ENCODE data around the gene KRT8.

Gene KRT8

GRCh38 chr12:52944683-52945388 lies 40.0 kb upstream of the KRT8 start:
- peaks cover 55% of the 10 kb centered on the region for H3K27me3 ChIP-seq (ENCODE audit: insufficient read depth, low read length)
- H2AFZ ChIP-seq (ENCODE audit: low read depth, low read length): no peak overlapping the region
- no peaks in the 10 kb centered on the region for H3K36me3 ChIP-seq (ENCODE audit: insufficient read depth, low read length)
- no peaks in the 10 kb centered on the region for H3K4me1 ChIP-seq (ENCODE audit: insufficient read depth, low read length)
- H3K9me3 ChIP-seq (ENCODE audit: low read length): no peaks in the 10 kb centered on the region
- H3K4me3 ChIP-seq (ENCODE audit: low read length): no peak overlapping the region

DNA sequence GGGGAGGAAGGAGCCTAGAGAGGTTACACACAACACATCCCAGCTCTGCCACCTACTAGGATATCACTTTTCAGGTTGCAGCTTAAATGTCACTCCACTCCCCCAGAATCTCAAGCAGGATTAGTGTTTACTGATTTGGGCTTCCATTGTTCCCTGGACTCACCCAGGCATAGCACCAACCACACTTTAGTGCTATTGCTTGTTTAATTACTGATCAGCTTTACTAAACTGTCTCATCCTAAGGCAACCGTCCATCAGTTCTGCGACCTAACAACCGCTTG lies 38.0 kb upstream of the KRT8 start:
- no peaks in the 10 kb centered on the region for H3K9me3 ChIP-seq (ENCODE audit: low read length)
- no peaks in the 10 kb centered on the region for H3K4me1 ChIP-seq (ENCODE audit: insufficient read depth, low read length)
- H3K27me3 ChIP-seq (ENCODE audit: insufficient read depth, low read length): peaks cover 39% of the 10 kb centered on the region
- H2AFZ ChIP-seq (ENCODE audit: low read depth, low read length): no peak overlapping the region
- no peaks in the 10 kb centered on the region for H3K36me3 ChIP-seq (ENCODE audit: insufficient read depth, low read length)
- H3K4me3 ChIP-seq (ENCODE audit: low read length): no peak overlapping the region

DNA sequence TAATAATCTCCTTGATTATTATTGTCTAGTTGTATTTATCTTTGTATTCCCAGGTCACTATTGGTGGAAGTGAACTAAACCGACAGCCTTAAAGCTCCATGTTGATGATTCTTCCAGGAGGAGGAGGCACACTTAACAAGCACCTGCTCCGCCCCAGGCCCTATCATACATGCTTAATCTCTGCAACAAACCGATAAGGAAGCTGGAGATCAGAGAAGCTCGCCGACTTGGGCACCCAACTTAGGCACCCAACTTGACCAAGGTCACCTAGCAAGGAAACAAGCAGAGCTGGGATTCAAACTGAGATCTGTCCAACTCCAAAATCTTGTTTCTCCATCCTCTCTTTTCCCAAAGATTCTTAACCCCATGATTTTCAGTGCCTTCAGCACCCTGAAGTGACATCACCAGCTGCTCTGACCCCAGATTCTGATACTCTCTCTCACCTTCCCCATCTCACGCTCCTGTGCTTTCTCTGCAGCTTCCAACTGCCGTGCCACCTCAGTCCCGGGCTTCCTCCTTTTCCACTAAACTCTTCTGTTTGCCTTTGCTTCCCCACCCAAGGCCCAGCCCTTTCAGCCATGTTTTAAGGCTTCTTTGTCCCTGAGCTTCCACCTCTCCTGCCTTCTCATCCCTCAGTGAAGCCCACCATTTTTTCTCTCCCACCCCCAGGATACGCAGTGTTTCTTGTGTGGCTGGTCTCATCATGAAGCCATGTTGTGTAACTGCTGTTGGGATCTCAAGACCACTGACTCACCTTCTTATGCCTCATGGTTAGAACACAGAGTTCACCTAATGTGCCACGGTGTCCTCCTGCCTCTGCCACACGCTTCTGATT lies 37.4 kb upstream of the KRT8 start:
- H3K4me3 ChIP-seq (ENCODE audit: low read length): no peak overlapping the region
- no peaks in the 10 kb centered on the region for H3K9me3 ChIP-seq (ENCODE audit: low read length)
- H2AFZ ChIP-seq (ENCODE audit: low read depth, low read length): no peak overlapping the region
- H3K4me1 ChIP-seq (ENCODE audit: insufficient read depth, low read length): no peaks in the 10 kb centered on the region
- H3K36me3 ChIP-seq (ENCODE audit: insufficient read depth, low read length): no peaks in the 10 kb centered on the region
- H3K27me3 ChIP-seq (ENCODE audit: insufficient read depth, low read length): peaks cover 36% of the 10 kb centered on the region

DNA sequence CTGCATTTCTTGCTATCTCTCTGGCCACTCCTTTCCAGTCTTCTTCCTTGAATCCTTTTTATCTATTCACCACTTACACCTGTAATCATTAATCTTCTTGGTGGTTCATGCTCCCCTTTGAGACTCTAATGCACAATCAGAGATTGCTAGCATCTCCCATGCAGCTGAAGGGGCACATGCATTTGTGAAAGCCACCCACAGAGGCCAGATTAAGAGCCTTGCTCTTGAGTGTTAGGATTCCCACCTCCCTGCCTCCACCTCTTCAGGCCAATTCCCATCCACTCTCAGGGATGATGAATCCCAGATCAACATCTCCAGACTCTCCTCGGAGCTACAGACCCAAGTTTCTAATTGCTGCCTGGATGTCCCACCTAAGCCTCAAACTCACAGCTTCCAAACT lies 24.7 kb upstream of the KRT8 start:
- Histone ChIP-seq H3K9me3 (ENCODE audit: low read length) (no peaks in the 10 kb centered on the region), H3K4me3 (ENCODE audit: low read length) (no peak overlapping the region), H3K27me3 (ENCODE audit: insufficient read depth, low read length) (no peaks in the 10 kb centered on the region), H2AFZ (ENCODE audit: low read depth, low read length) (no peak overlapping the region), H3K36me3 (ENCODE audit: insufficient read depth, low read length) (no peaks in the 10 kb centered on the region), H3K4me1 (ENCODE audit: insufficient read depth, low read length) (no peaks in the 10 kb centered on the region)

DNA sequence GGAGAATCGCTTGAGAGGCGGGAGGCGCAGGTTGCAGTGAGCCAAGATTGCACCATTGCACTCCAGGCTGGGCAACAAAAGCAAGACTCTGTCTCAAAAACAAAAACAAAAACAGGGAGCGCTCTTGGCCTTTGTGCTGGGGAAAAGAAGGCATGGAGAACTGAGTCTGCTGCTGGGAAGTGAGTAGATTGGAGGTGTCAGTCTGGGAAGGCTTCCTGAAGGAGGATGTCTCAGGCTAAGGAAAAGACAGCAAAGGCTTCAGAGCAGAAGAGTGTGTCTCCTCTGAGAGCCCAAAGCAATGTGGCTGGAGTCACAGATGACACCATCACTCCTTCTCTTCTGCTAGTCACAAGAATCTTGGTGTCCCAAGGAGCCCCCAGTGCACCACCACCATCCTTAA lies 23.1 kb upstream of the KRT8 start:
- no peak overlapping the region for H3K4me3 ChIP-seq (ENCODE audit: low read length)

DNA sequence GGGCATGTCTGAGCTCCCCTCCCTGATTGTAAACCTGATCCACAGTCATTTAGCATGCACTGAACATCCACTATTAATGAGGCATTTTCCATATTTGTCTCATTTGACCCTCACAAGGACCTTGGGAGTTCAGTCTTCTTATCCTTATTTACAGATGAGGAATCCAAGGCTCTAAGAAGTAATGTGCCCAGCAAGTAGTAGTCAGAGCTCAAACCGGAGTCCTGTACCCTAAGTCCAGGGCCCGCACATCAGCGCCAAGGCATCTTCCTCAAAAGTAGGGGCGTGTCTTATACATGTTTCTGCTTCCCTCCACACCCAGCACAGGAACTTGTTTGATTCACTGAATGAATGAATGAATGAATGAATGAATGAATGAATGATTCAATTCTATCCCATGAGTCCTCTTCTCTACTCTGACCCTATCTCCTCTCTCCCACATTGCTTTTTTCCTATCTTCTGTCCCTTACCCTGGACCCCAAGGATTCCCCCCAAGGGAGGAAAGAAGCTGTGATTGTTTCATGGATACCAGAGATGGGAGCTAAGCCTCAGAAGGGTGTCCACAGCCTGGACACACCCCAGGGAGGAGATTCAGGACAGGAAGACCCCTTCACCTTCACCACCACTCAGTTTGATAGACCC lies 21.8 kb upstream of the KRT8 start:
- Histone ChIP-seq H3K9me3 (ENCODE audit: low read length) (no peaks in the 10 kb centered on the region), H3K4me1 (ENCODE audit: insufficient read depth, low read length) (no peaks in the 10 kb centered on the region), H3K27me3 (ENCODE audit: insufficient read depth, low read length) (no peaks in the 10 kb centered on the region), H3K36me3 (ENCODE audit: insufficient read depth, low read length) (no peaks in the 10 kb centered on the region), H2AFZ (ENCODE audit: low read depth, low read length) (no peak overlapping the region), H3K4me3 (ENCODE audit: low read length) (no peak overlapping the region)

More for the DNA sequence above, 23.1 kb upstream of the KRT8 start:
- no peak overlapping the region for H2AFZ ChIP-seq (ENCODE audit: low read depth, low read length)
- H3K27me3 ChIP-seq (ENCODE audit: insufficient read depth, low read length): no peaks in the 10 kb centered on the region
- no peaks in the 10 kb centered on the region for H3K36me3 ChIP-seq (ENCODE audit: insufficient read depth, low read length)
- no peaks in the 10 kb centered on the region for H3K4me1 ChIP-seq (ENCODE audit: insufficient read depth, low read length)
- H3K9me3 ChIP-seq (ENCODE audit: low read length): no peaks in the 10 kb centered on the region

DNA sequence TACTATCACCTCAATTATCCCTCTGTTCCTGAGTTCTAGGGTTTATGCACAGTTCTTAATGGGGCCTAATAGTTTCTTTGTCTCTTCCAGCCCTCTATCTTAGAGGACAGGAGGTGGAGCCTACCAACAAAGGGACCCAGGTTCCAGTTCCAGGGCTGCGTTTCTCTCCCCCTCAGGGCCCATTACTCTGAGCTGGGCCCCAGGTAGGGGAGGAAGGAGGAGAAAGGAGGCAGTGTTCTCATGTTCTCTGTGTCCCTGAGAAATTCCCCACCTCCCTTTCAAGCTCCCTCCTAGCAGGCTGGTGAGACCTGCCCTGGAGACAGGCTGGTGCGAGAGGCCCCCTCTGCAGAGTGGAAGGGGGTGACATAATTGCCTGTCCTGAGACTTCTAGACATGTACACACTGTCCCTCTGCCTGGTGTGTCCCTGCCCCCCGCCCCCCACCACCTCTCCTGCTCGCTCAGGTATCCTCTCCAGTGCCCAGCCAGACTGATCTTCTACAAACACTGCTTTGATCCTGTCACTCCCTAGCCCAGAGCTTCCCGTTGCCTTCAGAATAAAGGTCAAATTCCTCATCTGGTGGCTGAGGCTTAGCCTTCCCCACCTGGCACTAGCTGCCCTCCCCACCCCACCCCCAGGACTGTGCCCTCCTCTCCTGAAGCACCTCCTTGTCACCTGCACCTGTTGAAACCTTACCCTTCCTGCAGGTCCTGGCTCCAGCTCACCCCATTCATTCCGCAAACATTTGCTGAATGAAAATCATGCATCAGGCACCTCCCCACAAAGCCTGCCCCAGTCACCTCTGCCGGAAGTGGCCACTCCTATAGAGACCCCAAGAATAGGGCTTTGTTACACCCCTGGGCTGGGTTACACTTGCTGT lies 21.1 kb upstream of the KRT8 start:
- Histone ChIP-seq H3K9me3 (ENCODE audit: low read length) (no peaks in the 10 kb centered on the region), H3K4me3 (ENCODE audit: low read length) (no peak overlapping the region), H3K27me3 (ENCODE audit: insufficient read depth, low read length) (no peaks in the 10 kb centered on the region), H2AFZ (ENCODE audit: low read depth, low read length) (no peak overlapping the region), H3K4me1 (ENCODE audit: insufficient read depth, low read length) (no peaks in the 10 kb centered on the region), H3K36me3 (ENCODE audit: insufficient read depth, low read length) (no peaks in the 10 kb centered on the region)

GRCh38 chr12:52924764-52925716 lies 20.2 kb upstream of the KRT8 start:
- H3K4me1 ChIP-seq (ENCODE audit: insufficient read depth, low read length): no peaks in the 10 kb centered on the region
- no peak overlapping the region for H2AFZ ChIP-seq (ENCODE audit: low read depth, low read length)
- no peaks in the 10 kb centered on the region for H3K9me3 ChIP-seq (ENCODE audit: low read length)
- H3K27me3 ChIP-seq (ENCODE audit: insufficient read depth, low read length): no peaks in the 10 kb centered on the region
- no peaks in the 10 kb centered on the region for H3K36me3 ChIP-seq (ENCODE audit: insufficient read depth, low read length)
- no peak overlapping the region for H3K4me3 ChIP-seq (ENCODE audit: low read length)

- Histone ChIP-seq H3K9me3 (ENCODE audit: low read length) (no peaks in the 10 kb centered on the region), H3K27me3 (ENCODE audit: insufficient read depth, low read length) (no peaks in the 10 kb centered on the region)
These were observed 16.8 kb upstream of the KRT8 start for GRCh38 chr12:52921488-52922165.

GRCh38 chr12:52920937-52921336 lies 16.1 kb upstream of the KRT8 start:
- Histone ChIP-seq H3K27me3 (ENCODE audit: insufficient read depth, low read length) (no peaks in the 10 kb centered on the region), H3K4me1 (ENCODE audit: insufficient read depth, low read length) (no peaks in the 10 kb centered on the region), H3K4me3 (ENCODE audit: low read length) (no peak overlapping the region), H3K36me3 (ENCODE audit: insufficient read depth, low read length) (no peaks in the 10 kb centered on the region), H2AFZ (ENCODE audit: low read depth, low read length) (no peak overlapping the region), H3K9me3 (ENCODE audit: low read length) (no peaks in the 10 kb centered on the region)

More at GRCh38 chr12:52921488-52922165, 16.8 kb upstream of the KRT8 start:
- no peaks in the 10 kb centered on the region for H3K4me1 ChIP-seq (ENCODE audit: insufficient read depth, low read length)
- H2AFZ ChIP-seq (ENCODE audit: low read depth, low read length): no peak overlapping the region
- no peaks in the 10 kb centered on the region for H3K36me3 ChIP-seq (ENCODE audit: insufficient read depth, low read length)
- H3K4me3 ChIP-seq (ENCODE audit: low read length): no peak overlapping the region

DNA sequence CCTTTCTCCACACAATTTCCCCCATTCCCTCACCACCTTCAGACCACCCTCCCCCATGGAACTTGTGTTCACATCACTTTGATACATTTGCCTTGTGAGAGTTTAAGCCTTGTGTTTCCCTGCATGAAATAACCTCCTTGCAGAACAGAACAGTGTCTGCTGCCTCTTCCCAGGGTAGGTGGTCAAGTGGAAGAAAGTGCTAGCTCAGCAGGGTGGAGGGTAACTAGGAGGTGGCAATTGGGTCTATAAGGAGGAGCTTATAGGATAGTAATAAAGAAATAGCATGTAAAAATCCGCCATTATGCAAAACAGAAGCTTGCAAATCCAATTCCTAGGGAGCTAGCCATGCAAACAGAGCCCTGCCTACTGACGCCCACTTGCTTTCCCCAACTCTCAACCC lies 13.9 kb upstream of the KRT8 start:
- no peaks in the 10 kb centered on the region for H3K36me3 ChIP-seq (ENCODE audit: insufficient read depth, low read length)
- H2AFZ ChIP-seq (ENCODE audit: low read depth, low read length): no peak overlapping the region
- no peaks in the 10 kb centered on the region for H3K9me3 ChIP-seq (ENCODE audit: low read length)
- H3K4me3 ChIP-seq (ENCODE audit: low read length): no peak overlapping the region
- no peaks in the 10 kb centered on the region for H3K4me1 ChIP-seq (ENCODE audit: insufficient read depth, low read length)
- H3K27me3 ChIP-seq (ENCODE audit: insufficient read depth, low read length): no peaks in the 10 kb centered on the region

DNA sequence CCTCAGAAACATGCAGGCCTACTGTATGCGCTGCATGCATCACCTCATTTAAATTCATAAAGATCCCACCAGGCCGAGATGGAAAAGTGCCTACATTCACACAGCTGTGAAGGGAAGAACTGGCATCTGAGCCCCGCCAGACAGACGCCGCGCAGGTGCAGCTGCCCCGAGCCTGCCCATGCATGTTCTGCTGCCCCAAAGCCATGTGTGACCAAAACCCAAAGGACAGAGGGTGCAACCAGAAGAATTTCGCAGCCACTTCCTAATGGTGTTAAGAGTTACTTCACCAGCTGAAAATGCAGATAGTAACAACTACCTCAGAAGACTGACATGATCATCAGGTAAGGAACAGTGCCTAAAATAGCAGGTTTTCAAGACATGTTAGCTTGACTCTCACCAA lies 13.5 kb upstream of the KRT8 start:
- Histone ChIP-seq H3K4me1 (ENCODE audit: insufficient read depth, low read length) (no peaks in the 10 kb centered on the region), H2AFZ (ENCODE audit: low read depth, low read length) (no peak overlapping the region), H3K9me3 (ENCODE audit: low read length) (no peaks in the 10 kb centered on the region), H3K27me3 (ENCODE audit: insufficient read depth, low read length) (no peaks in the 10 kb centered on the region), H3K4me3 (ENCODE audit: low read length) (no peak overlapping the region), H3K36me3 (ENCODE audit: insufficient read depth, low read length) (no peaks in the 10 kb centered on the region)
